H1 (cell line): ENCODE data around the gene CDC25C. TPM values are rescaled to one million over a fixed set of nuclear protein-coding genes. Genes with fewer than 3 reads are reported as not detected.

Experiments used
- CTCF ChIA-PET: fragments of 300-600 bp; sonication (Branson Sonifier 250); formaldehyde crosslinking; loops from one replicate; lab custom pipeline; 2021; ENCODE audit not compliant: partially characterized antibody; lab: Charles Lee
- POLR2A ChIA-PET: fragments of 300-600 bp; sonication (Branson Sonifier 250); formaldehyde crosslinking; loops from one replicate; lab custom pipeline; 2021; ENCODE audit warnings: inconsistent platforms; ENCODE audit not compliant: partially characterized antibody; lab: Charles Lee
- DNase-seq, 2 experiments: peaks; one replicate each; pipeline versions ENCODE4 v3.0.0 to v3.0.0-alpha.2; 2010 to 2022; ENCODE audit warnings: low spot score in 2 of 2, low read depth in 1 of 2, mixed read lengths in 1 of 2
- FAIRE-seq: peaks from 2 replicates; lab custom pipeline; 2011; peaks lifted over from hg19 to GRCh38; lab: Jason Lieb, UNC
- H2AFZ ChIP-seq: 2 replicates; pipeline ENCODE4 v1.8.1; 2012; ENCODE audit warnings: low read length, inconsistent platforms
- H2AK5ac ChIP-seq: 2 replicates; pipeline ENCODE4 v1.6.1; 2013; ENCODE audit warnings: low read depth, low read length
- H2BK120ac ChIP-seq: replicated peaks from 2 replicates; pipeline ENCODE3; 2013; ENCODE audit warnings: low read depth, low read length, inconsistent platforms
- H2BK12ac ChIP-seq: 2 replicates; pipeline ENCODE4 v1.6.1; 2013; ENCODE audit warnings: low read depth, low read length
- H2BK15ac ChIP-seq: 2 replicates; pipeline ENCODE4 v1.6.1; 2013; ENCODE audit warnings: low read length
- H2BK20ac ChIP-seq: 2 replicates; pipeline ENCODE4 v1.6.1; 2013; ENCODE audit warnings: low read length
- H2BK5ac ChIP-seq: 2 replicates; pipeline ENCODE4 v1.6.1; 2013; ENCODE audit warnings: low read depth, low read length
- H3K14ac ChIP-seq: 2 replicates; pipeline ENCODE4 v1.6.1; 2013; ENCODE audit warnings: inconsistent platforms; ENCODE audit not compliant: insufficient read length
- H3K18ac ChIP-seq: 2 replicates; pipeline ENCODE4 v1.6.1; 2013; ENCODE audit warnings: low read length; ENCODE audit errors: extremely low read depth
- H3K23ac ChIP-seq: 2 replicates; pipeline ENCODE4 v1.6.1; 2013; ENCODE audit warnings: inconsistent platforms; ENCODE audit not compliant: insufficient read length
- H3K23me2 ChIP-seq: 2 replicates; pipeline ENCODE4 v1.6.1; 2013; ENCODE audit warnings: low read depth, low read length
- H3K27ac ChIP-seq: 2 replicates; pipeline ENCODE4 v1.6.1; 2011; ENCODE audit warnings: low read depth, low read length, inconsistent platforms
- H3K27me3 ChIP-seq, 4 experiments: replicated peaks in 1 of 4; 1 replicate in 1 of 4; 2 replicates in 3 of 4; pipeline versions ENCODE4 v1.6.1 to v1.8.1; 2011 to 2013; ENCODE audit warnings: low read length in 3 of 4, mild to moderate bottlenecking in 3 of 4, inconsistent platforms in 2 of 4, mixed read lengths in 2 of 4, moderate library complexity in 1 of 4; ENCODE audit not compliant: control insufficient read depth in 3 of 4, insufficient read depth in 3 of 4; ENCODE audit errors: extremely low read depth in 1 of 4
- H3K36me3 ChIP-seq, 4 experiments: 2 replicates each; pipeline versions ENCODE4 v1.6.1 to v1.8.1; 2011 to 2013; ENCODE audit warnings: mild to moderate bottlenecking in 4 of 4, low read length in 3 of 4, moderate library complexity in 2 of 4, control low read depth in 1 of 4, inconsistent platforms in 1 of 4; ENCODE audit not compliant: insufficient read depth in 4 of 4, control insufficient read depth in 2 of 4
- H3K4ac ChIP-seq: replicated peaks from 2 replicates; pipeline ENCODE3; 2013; ENCODE audit warnings: low read length, low read depth, mixed read lengths, inconsistent platforms; ENCODE audit not compliant: insufficient read length
- H3K4me1 ChIP-seq, 4 experiments: replicated peaks in 1 of 4; 1 replicate in 1 of 4; 2 replicates in 3 of 4; pipeline versions ENCODE4 v1.6.1 to v1.8.1; 2011 to 2013; ENCODE audit warnings: low read length in 3 of 4, inconsistent platforms in 2 of 4, mixed read lengths in 1 of 4; ENCODE audit not compliant: insufficient read depth in 4 of 4, control insufficient read depth in 3 of 4
- H3K4me2 ChIP-seq, 2 experiments: 2 replicates each; pipeline versions ENCODE4 v1.6.1 to v1.8.1; 2011 to 2013; ENCODE audit warnings: low read depth in 2 of 2, low read length in 2 of 2, control low read depth in 1 of 2, inconsistent platforms in 1 of 2, mild to moderate bottlenecking in 1 of 2; ENCODE audit not compliant: insufficient read depth in 1 of 2
- H3K4me3 ChIP-seq, 4 experiments: fragments of 200-600, 300-600 bp in 1 of 4; sonication (generic), shearing (Covaris generic), sonication (Bioruptor Twin) in 1 of 4; 2 replicates each; pipeline versions ENCODE4 v1.5.1 to v1.8.1; 2011 to 2016; ENCODE audit warnings: low read length in 4 of 4, low read depth in 3 of 4, control low read depth in 2 of 4, inconsistent platforms in 2 of 4, mild to moderate bottlenecking in 2 of 4, mixed read lengths in 1 of 4, moderate library complexity in 1 of 4; ENCODE audit not compliant: insufficient read depth in 2 of 4; ENCODE audit errors: extremely low read depth in 1 of 4
- H3K56ac ChIP-seq: replicated peaks from 2 replicates; pipeline ENCODE3; 2013; ENCODE audit warnings: low read depth, mild to moderate bottlenecking, mixed read lengths, low read length, inconsistent platforms; ENCODE audit not compliant: insufficient read length
- H3K79me1 ChIP-seq: 2 replicates; pipeline ENCODE4 v1.6.1; 2013; ENCODE audit warnings: low read depth, low read length, control low read depth
- H3K79me2 ChIP-seq, 2 experiments: 2 replicates each; pipeline versions ENCODE4 v1.6.1 to v1.8.1; 2012 to 2013; ENCODE audit warnings: low read length in 2 of 2, mild to moderate bottlenecking in 2 of 2, inconsistent platforms in 1 of 2; ENCODE audit not compliant: insufficient read depth in 2 of 2, control insufficient read depth in 1 of 2
- H3K9ac ChIP-seq, 4 experiments: replicated peaks in 1 of 4; 1 replicate in 1 of 4; 2 replicates in 3 of 4; pipeline versions ENCODE4 v1.6.1 to v1.8.1; 2011 to 2013; ENCODE audit warnings: low read depth in 3 of 4, low read length in 3 of 4, control low read depth in 2 of 4, mild to moderate bottlenecking in 2 of 4, moderate library complexity in 2 of 4, inconsistent platforms in 1 of 4; ENCODE audit errors: extremely low read depth in 1 of 4
- H3K9me3 ChIP-seq, 2 experiments: 2 replicates each; pipeline versions ENCODE4 v1.6.1 to v1.8.1; 2012 to 2013; ENCODE audit warnings: mild to moderate bottlenecking in 2 of 2, moderate library complexity in 2 of 2, control low read depth in 1 of 2, inconsistent platforms in 1 of 2, low read depth in 1 of 2, low read length in 1 of 2, mixed read lengths in 1 of 2; ENCODE audit not compliant: insufficient read depth in 2 of 2
- H4K20me1 ChIP-seq, 2 experiments: replicated peaks in 1 of 2; 2 replicates each; pipeline versions ENCODE3 to v1.8.1; 2011 to 2013; ENCODE audit warnings: inconsistent platforms in 2 of 2, low read length in 2 of 2, mild to moderate bottlenecking in 1 of 2; ENCODE audit not compliant: insufficient read depth in 2 of 2, control insufficient read depth in 1 of 2
- H4K5ac ChIP-seq: 2 replicates; pipeline ENCODE4 v1.6.1; 2013; ENCODE audit warnings: low read length, low read depth, mixed read lengths, inconsistent platforms; ENCODE audit not compliant: insufficient read length
- H4K8ac ChIP-seq: 2 replicates; pipeline ENCODE4 v1.8.0; 2013; ENCODE audit warnings: mild to moderate bottlenecking, moderate library complexity, low read length, inconsistent platforms; ENCODE audit not compliant: insufficient read depth; ENCODE audit errors: extremely low read depth
- H4K91ac ChIP-seq: replicated peaks from 2 replicates; pipeline ENCODE3; 2013; ENCODE audit warnings: low read length, mixed read lengths, inconsistent platforms; ENCODE audit not compliant: insufficient read length
- CHD2 ChIP-seq: IDR thresholded peaks from 2 replicates; pipeline ENCODE4 v1.6.1; 2012; ENCODE audit warnings: low read length, improper control_type of control experiment
- EZH2 ChIP-seq: fragments of 200-600 bp; sonication (generic); IDR thresholded peaks from 2 replicates; pipeline ENCODE4 v1.7.1; 2012; ENCODE audit warnings: low read depth, mild to moderate bottlenecking, moderate library complexity, low read length, inconsistent platforms; ENCODE audit not compliant: severe bottlenecking
- HDAC2 ChIP-seq, 2 experiments: fragments of 300-600 bp in 1 of 2; sonication (generic) in 1 of 2; IDR thresholded peaks; 2 replicates each; pipeline ENCODE4 v1.6.1; 2011 to 2012; ENCODE audit warnings: low read depth in 2 of 2, low read length in 2 of 2, mild to moderate bottlenecking in 2 of 2, moderate library complexity in 2 of 2, borderline replicate concordance in 1 of 2, inconsistent platforms in 1 of 2
- JUND ChIP-seq: IDR thresholded peaks from 2 replicates; pipeline ENCODE4 v1.6.1; 2011; ENCODE audit warnings: mild to moderate bottlenecking, improper control_type of control experiment, low read length
- POU5F1 ChIP-seq: IDR thresholded peaks from 2 replicates; pipeline ENCODE4 v1.6.1; 2011; ENCODE audit warnings: low read depth, mild to moderate bottlenecking, low read length, moderate library complexity
- SP4 ChIP-seq: IDR thresholded peaks from 2 replicates; pipeline ENCODE4 v1.6.1; 2012; ENCODE audit warnings: low read length, inconsistent platforms
- ZNF274 ChIP-seq: IDR thresholded peaks from 2 replicates; pipeline ENCODE4 v1.7.0; 2012; ENCODE audit warnings: low read length, borderline replicate concordance; ENCODE audit errors: extremely low read depth
- WGBS, 2 experiments: shearing (Covaris generic) in 1 of 2; methylation state at CpG; one replicate each; pipeline versions ENCODE4 v1.1.6 to v1.1.7; 2013 to 2015; ENCODE audit warnings: low lambda C conversion rate in 2 of 2, mixed read lengths in 2 of 2, inconsistent platforms in 1 of 2, low coverage in 1 of 2, missing lambda C conversion rate in 1 of 2; ENCODE audit not compliant: insufficient replicate concordance in 2 of 2, insufficient coverage in 1 of 2, insufficient read length in 1 of 2; ENCODE audit errors: extremely low coverage in 1 of 2, missing lambda C conversion rate in 1 of 2; 5-methylcytosine and 5-hydroxymethylcytosine counted together
- polyA plus RNA-seq, 7 experiments: library from polyadenylated mRNA; depleted of rRNA in 3 of 7; stranded (reverse) in 5 of 7; unstranded in 2 of 7; fragments of >200 nt in 5 of 7; fragments of 200-250 nt in 2 of 7; gene quantifications; 1 replicate in 5 of 7; 2 replicates in 1 of 7; 4 replicates in 1 of 7; pipeline versions ENCODE4 v1.2.1 to v1.2.3, GENCODE V29; 2011 to 2013; ENCODE audit warnings: missing spikeins in 2 of 7, mixed read lengths in 2 of 7
- total RNA-seq: library from RNA; stranded (reverse); fragmentation: NEBNext Ultra II Directional; extraction: Animal tissue kit (Norgen Biotek cat#: 25700); gene quantifications from 2 replicates; pipeline ENCODE4 v1.2.1, GENCODE V29; 2021

CDC25C gene
- total and polyA plus RNA-seq, 2 of the 8 experiments (the other 6 are each of a cell fraction or from before 2014, with no cell fraction given): 18.4 to 20.8 TPM

- H2BK15ac ChIP-seq: no peak overlapping the region
- peaks cover 9 to 73% of the 10 kb centered on the region in 2 experiments for H3K79me2 ChIP-seq
- 88% methylated on average over 5 of the region's 5 CpGs; no CpG with 5 or more reads in 1 of the 2 experiments for WGBS, 2 experiments
These were observed 37.7 kb upstream of the CDC25C start for GRCh38 chr5:138369261-138369660.

More at GRCh38 chr5:138369261-138369660, 37.7 kb upstream of the CDC25C start:
- no peak overlapping the region for H2BK5ac ChIP-seq
- no peaks in the 10 kb centered on the region; a peak in 1 of 8 replicates for H3K36me3 ChIP-seq
- no peak overlapping the region for H2BK20ac ChIP-seq
- no peak overlapping the region for H3K56ac ChIP-seq
- no peak overlapping the region for H3K23ac ChIP-seq
- H2AFZ ChIP-seq: no peak overlapping the region
- H2BK12ac ChIP-seq: no peak overlapping the region
- H3K9ac ChIP-seq: peak overlapping the region in 1 of 4 experiments; percentile 32; a peak in 1 of 7 replicates
- H3K4me1 ChIP-seq: no peaks in the 10 kb centered on the region
- no peak overlapping the region for H3K4me3 ChIP-seq
- H4K91ac ChIP-seq: no peak overlapping the region
- no peak overlapping the region for H3K14ac ChIP-seq
- H4K20me1 ChIP-seq: peaks cover 0 to 7% of the 10 kb centered on the region in 2 experiments
- no peaks in the 10 kb centered on the region for H3K23me2 ChIP-seq
- no peaks in the 10 kb centered on the region for H3K27me3 ChIP-seq
- H3K9me3 ChIP-seq: no peaks in the 10 kb centered on the region
- H4K8ac ChIP-seq: no peak overlapping the region
- CTCF ChIA-PET: interaction anchor here (0.6 to 6.5 kb wide), 3 partner anchors 16 to 163 kb away, joined by 3 to 63 read pairs (median 3); partner anchors contain the start of gene KDM3B
- no peak overlapping the region for H3K4ac ChIP-seq
- H3K27ac ChIP-seq: no peak overlapping the region
- H2AK5ac ChIP-seq: no peak overlapping the region
- no peak overlapping the region for H2BK120ac ChIP-seq
- FAIRE-seq: no peak
- H4K5ac ChIP-seq: no peak overlapping the region
- H3K18ac ChIP-seq: no peak overlapping the region
- H3K4me2 ChIP-seq: no peak overlapping the region
- DNase-seq: no peak
- no peak for TF ChIP-seq JUND
- no peak for TF ChIP-seq POU5F1
- no peak for TF ChIP-seq SP4
- TF ChIP-seq HDAC2 (IDR thresholded peaks at IDR 0.05; ENCODE audit: borderline replicate concordance in 1 of 2, low read depth in 2 of 2, low read length in 2 of 2): no peak
- TF ChIP-seq ZNF274: no peak
- TF ChIP-seq EZH2: no peak
- TF ChIP-seq CHD2: no peak
- H3K79me1 ChIP-seq: peaks cover 5% of the 10 kb centered on the region; the same call in 1 of the 2 replicates
- POLR2A ChIA-PET: interaction anchor here (5.1 kb wide), 1 partner anchor 16 kb away, joined by 26 read pairs; the partner anchor contains the start of gene KDM3B
